ENCODE measurements around the gene HSPA8. TPM values are rescaled to one million over a fixed set of nuclear protein-coding genes. Genes with fewer than 3 reads are reported as not detected.
A peak's percentile ranks its signal among the peaks of the same experiment; 100 is the strongest.

The HSPA8 gene
- polyA plus RNA-seq = 1,000 to 10,000 TPM in 1 of 4 donors, 100 to 1,000 TPM in 3; 389 to 1,201 (median 554) TPM
- long read RNA-seq, donor 1, transcript HSPA8-203 (4 exons, 963 nt) = minor isoform, 67 of 1,563 reads
- long read RNA-seq, donor 1, transcript HSPA8-224 (9 exons, 2,463 nt) = major isoform, 411 of 1,563 reads
- long read RNA-seq, donor 1, transcript HSPA8-211 (5 exons, 1,509 nt) = minor isoform, 236 of 1,563 reads
- long read RNA-seq, donor 1, transcript HSPA8-222 (6 exons, 1,884 nt) = minor isoform, 80 of 1,563 reads
- long read RNA-seq, donor 1, partial matches to known transcripts = 613 of 1,563 reads
- long read RNA-seq, donor 1, other reads (novel, unspliced or antisense) = 21 of 1,563 reads
- long read RNA-seq, donor 2, transcript HSPA8-222 (6 exons, 1,884 nt) = minor isoform, 27 of 467 reads
- long read RNA-seq, donor 2, transcript HSPA8-203 (4 exons, 963 nt) = minor isoform, 14 of 467 reads
- long read RNA-seq, donor 2, transcript HSPA8-224 (9 exons, 2,463 nt) = major isoform, 147 of 467 reads
- long read RNA-seq, donor 2, transcript HSPA8-211 (5 exons, 1,509 nt) = minor isoform, 64 of 467 reads
- long read RNA-seq, donor 2, partial matches to known transcripts = 170 of 467 reads
- long read RNA-seq, donor 2, other reads (novel, unspliced or antisense) = 10 of 467 reads
- long read RNA-seq, donor 3, transcript HSPA8-203 (4 exons, 963 nt) = minor isoform, 43 of 664 reads
- long read RNA-seq, donor 3, transcript HSPA8-224 (9 exons, 2,463 nt) = minor isoform, 66 of 664 reads
- long read RNA-seq, donor 3, transcript HSPA8-222 (6 exons, 1,884 nt) = minor isoform, 32 of 664 reads
- long read RNA-seq, donor 3, transcript HSPA8-211 (5 exons, 1,509 nt) = major isoform, 116 of 664 reads
- long read RNA-seq, donor 3, partial matches to known transcripts = 354 of 664 reads
- long read RNA-seq, donor 3, other reads (novel, unspliced or antisense) = 0 of 664 reads
- long read RNA-seq, donor 4, transcript HSPA8-224 (9 exons, 2,463 nt) = major isoform, 6 of 17 reads
- long read RNA-seq, donor 4, partial matches to known transcripts = 6 of 17 reads
- long read RNA-seq, donor 4, other reads (novel, unspliced or antisense) = 0 of 17 reads
- long read RNA-seq, donor 5, transcript HSPA8-211 (5 exons, 1,509 nt) = major isoform, 36 of 244 reads
- long read RNA-seq, donor 5, transcript HSPA8-208 (3 exons, 740 nt) = minor isoform, 31 of 244 reads
- long read RNA-seq, donor 5, transcript HSPA8-222 (6 exons, 1,884 nt) = minor isoform, 21 of 244 reads
- long read RNA-seq, donor 5, transcript HSPA8-224 (9 exons, 2,463 nt) = minor isoform, 23 of 244 reads
- long read RNA-seq, donor 5, partial matches to known transcripts = 105 of 244 reads
- long read RNA-seq, donor 5, other reads (novel, unspliced or antisense) = 0 of 244 reads
- long read RNA-seq, donor 6, transcript HSPA8-211 (5 exons, 1,509 nt) = minor isoform, 74 of 507 reads
- long read RNA-seq, donor 6, transcript HSPA8-222 (6 exons, 1,884 nt) = minor isoform, 29 of 507 reads
- long read RNA-seq, donor 6, transcript HSPA8-203 (4 exons, 963 nt) = minor isoform, 28 of 507 reads
- long read RNA-seq, donor 6, transcript HSPA8-224 (9 exons, 2,463 nt) = major isoform, 178 of 507 reads
- long read RNA-seq, donor 6, partial matches to known transcripts = 154 of 507 reads
- long read RNA-seq, donor 6, other reads (novel, unspliced or antisense) = 0 of 507 reads
- long read RNA-seq, donor 7 = 0 reads
- long read RNA-seq, donor 8, transcript HSPA8-211 (5 exons, 1,509 nt) = minor isoform, 6 of 50 reads
- long read RNA-seq, donor 8, transcript HSPA8-224 (9 exons, 2,463 nt) = major isoform, 17 of 50 reads
- long read RNA-seq, donor 8, partial matches to known transcripts = 15 of 50 reads
- long read RNA-seq, donor 8, other reads (novel, unspliced or antisense) = 0 of 50 reads
- long read RNA-seq, donor 9, transcript HSPA8-224 (9 exons, 2,463 nt) = major isoform, 51 of 176 reads
- long read RNA-seq, donor 9, transcript HSPA8-211 (5 exons, 1,509 nt) = minor isoform, 16 of 176 reads
- long read RNA-seq, donor 9, transcript HSPA8-222 (6 exons, 1,884 nt) = minor isoform, 11 of 176 reads
- long read RNA-seq, donor 9, transcript HSPA8-203 (4 exons, 963 nt) = minor isoform, 11 of 176 reads
- long read RNA-seq, donor 9, partial matches to known transcripts = 74 of 176 reads
- long read RNA-seq, donor 9, other reads (novel, unspliced or antisense) = 0 of 176 reads
- long read RNA-seq, donor 10, transcript HSPA8-203 (4 exons, 963 nt) = minor isoform, 32 of 744 reads
- long read RNA-seq, donor 10, transcript HSPA8-224 (9 exons, 2,463 nt) = major isoform, 229 of 744 reads
- long read RNA-seq, donor 10, transcript HSPA8-222 (6 exons, 1,884 nt) = minor isoform, 24 of 744 reads
- long read RNA-seq, donor 10, transcript HSPA8-211 (5 exons, 1,509 nt) = minor isoform, 96 of 744 reads
- long read RNA-seq, donor 10, partial matches to known transcripts = 281 of 744 reads
- long read RNA-seq, donor 10, other reads (novel, unspliced or antisense) = 13 of 744 reads

DNA sequence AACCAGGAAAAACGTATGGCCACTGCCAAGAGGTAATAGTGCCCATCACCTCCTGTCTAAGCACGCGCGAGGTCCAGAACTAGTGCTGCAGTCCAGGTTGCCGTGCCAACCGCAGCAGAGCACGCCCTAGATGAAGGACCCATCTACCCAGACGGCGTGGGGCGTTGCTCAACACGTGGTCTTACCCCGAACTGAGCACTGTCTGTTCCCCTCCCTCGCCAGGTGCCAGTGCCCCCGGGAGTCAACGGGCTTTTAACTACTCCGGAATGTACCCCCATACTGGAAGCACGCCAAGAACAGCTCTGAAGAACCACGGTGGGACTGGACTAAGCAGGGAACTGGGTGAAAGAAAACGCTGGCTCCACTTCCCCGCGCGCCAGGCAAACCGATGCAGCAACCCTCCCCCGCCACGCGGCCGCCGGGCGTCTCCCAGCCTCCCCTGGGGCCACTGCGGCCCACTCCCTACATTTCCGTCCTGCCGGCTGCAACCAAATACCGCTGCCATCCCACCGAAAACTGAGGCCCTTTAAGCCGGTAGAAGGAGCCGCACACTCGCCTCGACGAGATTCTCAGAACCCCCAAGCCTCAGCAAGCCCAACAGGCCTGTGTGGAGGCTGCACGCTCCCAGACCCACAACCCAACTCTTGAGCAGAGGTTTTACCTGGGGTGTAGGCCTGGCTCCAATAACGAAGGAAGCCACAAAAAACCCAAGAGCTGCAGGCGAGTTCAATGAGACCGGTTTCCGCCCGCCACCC is at the start of gene HSPA8:
TSS of gene HSPA8 (minus strand) at position 734 of the 755 bp plus-strand sequence. CDS start 812 bp downstream, outside the sequence.
- FAIRE-seq (no peak), DNase-seq (peak; percentile 59 to 70)
- Histone ChIP-seq H3K36me3 (ENCODE audit: control insufficient read depth in 3 of 3, insufficient read depth in 2 of 3, low read depth in 1 of 3, low read length in 3 of 3) (peaks cover 24 to 30% (median 27%) of the 10 kb centered on the region in 3 donors), H3K4me1 (ENCODE audit: control insufficient read depth in 3 of 3, insufficient read depth in 2 of 3, low read depth in 1 of 3, low read length in 2 of 3) (peaks cover 2 to 26% (median 8%) of the 10 kb centered on the region in 3 donors), H3K4me3 (ENCODE audit: low read depth in 1 of 3, low read length in 3 of 3) (peak within 1 kb of the TSS; percentile 70 to 98 (median 95)), H3K27ac (ENCODE audit: low read depth in 1 of 3, low read length in 2 of 3) (peak within 1 kb of the TSS; percentile 100), H3K27me3 (ENCODE audit: control insufficient read depth in 3 of 3, insufficient read depth in 3 of 3, low read length in 3 of 3) (no peaks in the 10 kb centered on the region), H3K9me3 (ENCODE audit: control insufficient read depth in 2 of 2, insufficient read depth in 1 of 2, low read depth in 1 of 2, low read length in 1 of 2) (no peaks in the 10 kb centered on the region)
- 0 to 1% (median 0%) methylated on average over 37 to 45 of the region's 45 CpGs for WGBS, 3 donors

GRCh38 chr11:123111465-123111864 is 49.5 kb upstream of the HSPA8 start:
- no peak overlapping the region for H3K27ac ChIP-seq (ENCODE audit: low read depth in 1 of 3, low read length in 2 of 3)
- peaks cover 0 to 7% of the 10 kb centered on the region in 2 donors for H3K9me3 ChIP-seq (ENCODE audit: control insufficient read depth in 2 of 2, insufficient read depth in 1 of 2, low read depth in 1 of 2, low read length in 1 of 2)
- H3K4me3 ChIP-seq (ENCODE audit: low read depth in 1 of 3, low read length in 3 of 3) = no peak overlapping the region
- H3K4me1 ChIP-seq (ENCODE audit: control insufficient read depth in 3 of 3, insufficient read depth in 2 of 3, low read depth in 1 of 3, low read length in 2 of 3) = no peaks in the 10 kb centered on the region
- FAIRE-seq (no peak), DNase-seq (peak; percentile 51 to 66)
- H3K27me3 ChIP-seq (ENCODE audit: control insufficient read depth in 3 of 3, insufficient read depth in 3 of 3, low read length in 3 of 3) = no peaks in the 10 kb centered on the region
- WGBS, 3 donors = 61 to 68% (median 64%) methylated on average over 4 of the region's 4 CpGs
- no peaks in the 10 kb centered on the region for H3K36me3 ChIP-seq (ENCODE audit: control insufficient read depth in 3 of 3, insufficient read depth in 2 of 3, low read depth in 1 of 3, low read length in 3 of 3)

- peak in 1 of 2 donors; percentile 43 for DNase-seq
- no peak for FAIRE-seq
- Histone ChIP-seq H3K9me3 (ENCODE audit: control insufficient read depth in 2 of 2, insufficient read depth in 1 of 2, low read depth in 1 of 2, low read length in 1 of 2) (no peaks in the 10 kb centered on the region), H3K36me3 (ENCODE audit: control insufficient read depth in 3 of 3, insufficient read depth in 2 of 3, low read depth in 1 of 3, low read length in 3 of 3) (no peaks in the 10 kb centered on the region), H3K4me3 (ENCODE audit: low read depth in 1 of 3, low read length in 3 of 3) (no peak overlapping the region), H3K4me1 (ENCODE audit: control insufficient read depth in 3 of 3, insufficient read depth in 2 of 3, low read depth in 1 of 3, low read length in 2 of 3) (no peaks in the 10 kb centered on the region), H3K27me3 (ENCODE audit: control insufficient read depth in 3 of 3, insufficient read depth in 3 of 3, low read length in 3 of 3) (no peaks in the 10 kb centered on the region), H3K27ac (ENCODE audit: low read depth in 1 of 3, low read length in 2 of 3) (no peak overlapping the region)
- whole genome bisulfite sequencing, 3 donors = 24 to 65% (median 39%) methylated on average over 8 of the region's 8 CpGs
Measured at GRCh38 chr11:123110397-123110796, 48.5 kb upstream of the HSPA8 start.

- Histone ChIP-seq H3K27me3 (ENCODE audit: control insufficient read depth in 3 of 3, insufficient read depth in 3 of 3, low read length in 3 of 3) (no peaks in the 10 kb centered on the region), H3K9me3 (ENCODE audit: control insufficient read depth in 2 of 2, insufficient read depth in 1 of 2, low read depth in 1 of 2, low read length in 1 of 2) (no peaks in the 10 kb centered on the region), H3K4me1 (ENCODE audit: control insufficient read depth in 3 of 3, insufficient read depth in 2 of 3, low read depth in 1 of 3, low read length in 2 of 3) (no peaks in the 10 kb centered on the region), H3K4me3 (ENCODE audit: low read depth in 1 of 3, low read length in 3 of 3) (no peak overlapping the region), H3K36me3 (ENCODE audit: control insufficient read depth in 3 of 3, insufficient read depth in 2 of 3, low read depth in 1 of 3, low read length in 3 of 3) (no peaks in the 10 kb centered on the region), H3K27ac (ENCODE audit: low read depth in 1 of 3, low read length in 2 of 3) (no peak overlapping the region)
- FAIRE-seq = no peak
- 83 to 89% (median 85%) methylated on average over 4 of the region's 4 CpGs for WGBS, 3 donors
- no peak for DNase-seq
Measured at GRCh38 chr11:123107945-123108495, 46.1 kb upstream of the HSPA8 start.

DNA sequence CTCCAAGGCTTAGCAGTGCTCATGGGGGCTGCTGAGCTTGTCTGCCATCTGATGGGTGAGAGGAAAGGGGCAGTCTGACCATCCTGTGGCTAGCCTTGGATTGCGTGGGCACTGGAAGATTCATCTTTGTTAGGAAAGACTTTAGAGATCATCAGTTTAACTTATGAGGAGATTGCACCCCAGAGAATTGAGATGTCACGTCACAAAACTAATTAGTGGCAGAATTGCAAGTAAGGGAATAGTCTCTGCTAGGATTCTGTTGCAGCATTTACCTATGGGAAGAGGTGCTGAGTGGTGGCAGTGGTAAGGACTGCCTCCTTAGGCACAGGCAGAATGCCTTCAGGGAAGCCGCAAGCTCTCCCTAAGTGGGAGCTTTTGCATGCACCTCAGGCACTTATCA is 42.8 kb upstream of the HSPA8 start:
- Histone ChIP-seq H3K27ac (ENCODE audit: low read depth in 1 of 3, low read length in 2 of 3) (no peak overlapping the region), H3K36me3 (ENCODE audit: control insufficient read depth in 3 of 3, insufficient read depth in 2 of 3, low read depth in 1 of 3, low read length in 3 of 3) (no peaks in the 10 kb centered on the region), H3K9me3 (ENCODE audit: control insufficient read depth in 2 of 2, insufficient read depth in 1 of 2, low read depth in 1 of 2, low read length in 1 of 2) (no peaks in the 10 kb centered on the region), H3K4me3 (ENCODE audit: low read depth in 1 of 3, low read length in 3 of 3) (no peak overlapping the region), H3K4me1 (ENCODE audit: control insufficient read depth in 3 of 3, insufficient read depth in 2 of 3, low read depth in 1 of 3, low read length in 2 of 3) (no peaks in the 10 kb centered on the region), H3K27me3 (ENCODE audit: control insufficient read depth in 3 of 3, insufficient read depth in 3 of 3, low read length in 3 of 3) (no peaks in the 10 kb centered on the region)
- FAIRE-seq (no peak), DNase-seq (no peak)
- WGBS, 3 donors = 91 to 98% (median 97%) methylated on average over 3 of the region's 3 CpGs

DNA sequence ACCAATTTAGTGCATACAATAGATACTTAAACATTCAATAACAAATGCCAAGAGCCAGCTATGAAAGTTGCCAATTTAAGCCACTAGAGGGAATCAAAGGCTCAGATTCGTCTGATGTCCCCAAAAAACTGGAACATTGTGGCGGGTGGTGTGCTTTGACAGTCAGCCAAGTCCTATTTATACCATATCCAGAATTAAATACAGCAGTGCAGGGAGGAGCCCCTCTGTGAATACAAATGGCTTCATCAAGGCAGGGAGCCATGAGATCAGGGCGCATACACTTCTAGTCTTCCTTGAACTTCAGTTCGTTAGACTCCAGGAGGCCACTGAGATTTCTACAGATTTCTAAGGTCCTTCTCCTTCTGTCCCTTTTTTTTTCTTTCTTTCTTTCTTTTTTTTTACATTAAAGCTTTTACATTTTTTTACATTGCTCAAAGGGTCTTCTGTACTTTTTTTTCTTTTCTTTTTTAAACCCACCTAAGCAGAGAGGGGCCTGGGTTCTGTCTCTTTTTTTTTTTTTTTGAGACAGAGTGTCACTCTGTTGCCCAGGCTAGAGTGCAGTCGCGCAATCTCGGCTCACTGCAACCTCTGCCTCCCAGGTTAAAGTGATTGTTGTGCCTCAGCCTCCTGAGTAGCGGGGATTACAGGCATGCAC is 41.5 kb upstream of the HSPA8 start:
- no peak for FAIRE-seq
- Histone ChIP-seq H3K4me1 (ENCODE audit: control insufficient read depth in 3 of 3, insufficient read depth in 2 of 3, low read depth in 1 of 3, low read length in 2 of 3) (no peaks in the 10 kb centered on the region), H3K4me3 (ENCODE audit: low read depth in 1 of 3, low read length in 3 of 3) (no peak overlapping the region), H3K27me3 (ENCODE audit: control insufficient read depth in 3 of 3, insufficient read depth in 3 of 3, low read length in 3 of 3) (no peaks in the 10 kb centered on the region), H3K27ac (ENCODE audit: low read depth in 1 of 3, low read length in 2 of 3) (peak overlapping the region in 1 of 3 donors; percentile 46), H3K36me3 (ENCODE audit: control insufficient read depth in 3 of 3, insufficient read depth in 2 of 3, low read depth in 1 of 3, low read length in 3 of 3) (no peaks in the 10 kb centered on the region), H3K9me3 (ENCODE audit: control insufficient read depth in 2 of 2, insufficient read depth in 1 of 2, low read depth in 1 of 2, low read length in 1 of 2) (no peaks in the 10 kb centered on the region)
- WGBS, 3 donors = 45 to 56% (median 53%) methylated on average over 8 of the region's 8 CpGs
- peak; percentile 52 to 62 for DNase-seq

Measured in small intestine (tissue), 16 donors.